GM23248 (cell line): ENCODE results near the gene CD72.

Experiments
- EZH2 ChIP-seq: fragments of 200-600 bp; sonication (generic); IDR thresholded peaks from 2 replicates; pipeline ENCODE4 v1.6.1; 2018; ENCODE audit warnings: antibody characterized with exemption, mild to moderate bottlenecking; ENCODE audit not compliant: insufficient read depth, poor library complexity, severe bottlenecking
- EZH2phosphoT487 ChIP-seq: fragments of 200-600 bp; sonication (generic); IDR thresholded peaks from 2 replicates; pipeline ENCODE4 v1.6.1; 2018; ENCODE audit warnings: antibody characterized with exemption, moderate library complexity, mild to moderate bottlenecking, low read depth; ENCODE audit not compliant: insufficient read depth

DNA sequence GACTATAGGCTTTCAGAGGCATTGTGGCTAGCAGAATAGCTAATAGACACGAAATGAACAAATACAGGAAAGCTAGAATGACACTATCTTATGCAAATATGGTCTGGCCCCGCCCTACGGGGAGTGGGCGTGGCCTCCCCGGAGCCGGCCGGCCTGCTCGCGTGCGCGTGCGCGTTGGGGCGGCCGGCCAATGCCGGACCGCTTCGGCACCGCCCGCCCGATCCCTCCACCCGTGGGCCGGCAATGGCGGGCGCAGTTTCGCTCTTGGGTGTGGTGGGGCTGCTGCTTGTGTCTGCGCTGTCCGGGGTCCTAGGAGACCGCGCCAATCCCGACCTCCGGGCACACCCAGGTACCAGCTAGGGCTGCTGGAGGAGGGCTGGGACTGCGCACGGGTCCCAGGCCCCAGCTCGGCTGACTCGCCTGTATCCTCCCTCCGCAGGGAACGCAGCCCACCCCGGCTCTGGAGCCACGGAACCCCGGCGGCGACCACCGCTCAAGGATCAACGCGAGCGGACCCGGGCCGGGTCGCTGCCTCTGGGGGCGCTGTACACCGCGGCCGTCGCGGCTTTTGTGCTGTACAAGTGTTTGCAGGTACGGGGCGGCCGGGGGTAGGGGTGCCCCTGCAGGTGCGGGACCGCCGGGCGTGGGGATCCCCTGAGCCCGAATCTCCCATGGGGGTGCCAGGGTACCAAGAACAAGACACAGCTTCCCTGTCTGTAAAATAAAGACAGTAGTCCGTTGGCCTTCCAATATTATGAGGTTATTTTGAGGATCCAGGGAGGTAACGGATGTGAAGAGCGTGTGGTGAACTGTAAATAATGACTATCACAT is 40.1 kb upstream of the CD72 start, which contains the start of gene CCDC107:
- TF ChIP-seq EZH2 (no peak), EZH2phosphoT487 (no peak)
